HepG2 (cell line): ENCODE measurements around the gene TAF6. TPM values are rescaled to one million over a fixed set of nuclear protein-coding genes. Genes with fewer than 3 reads are reported as not detected.
A peak's percentile ranks its signal among the peaks of the same experiment; 100 is the strongest.

Experiments
- ATM ChIP-seq: fragments of 450-650 bp; IDR thresholded peaks from 2 replicates; pipeline ENCODE4 v1.7.1; 2017; ENCODE audit warnings: mild to moderate bottlenecking, borderline replicate concordance
- BATF2 ChIP-seq: sonication (generic); formaldehyde crosslinking; IDR thresholded peaks from 2 replicates; pipeline ENCODE4 v1.8.0; 2022; ENCODE audit warnings: mild to moderate bottlenecking, missing genetic modification reagents, moderate library complexity
- BRD4 ChIP-seq: sonication (generic); formaldehyde crosslinking; IDR thresholded peaks from 2 replicates; pipeline ENCODE4 v1.4.0; 2020; ENCODE audit warnings: missing genetic modification reagents
- CBX1 ChIP-seq: IDR thresholded peaks from one replicate; pipeline ENCODE4 v1.6.1; 2016; ENCODE audit warnings: antibody characterized with exemption, low read depth
- CC2D1A ChIP-seq: sonication (generic); formaldehyde crosslinking; IDR thresholded peaks from 2 replicates; pipeline ENCODE4 v1.8.1; 2023; ENCODE audit warnings: mild to moderate bottlenecking, missing genetic modification reagents
- EP300 ChIP-seq, 3 experiments: sonication (generic) in 1 of 3; formaldehyde crosslinking in 1 of 3; IDR thresholded peaks; 2 replicates each; pipeline versions ENCODE4 v1.5.1 to v1.6.1; 2011 to 2020; ENCODE audit warnings: low read depth in 2 of 3, low read length in 2 of 3, borderline replicate concordance in 1 of 3, improper control_type of control experiment in 1 of 3, mild to moderate bottlenecking in 1 of 3, missing genetic modification reagents in 1 of 3, moderate library complexity in 1 of 3
- FOXO1 ChIP-seq: sonication (generic); formaldehyde crosslinking; IDR thresholded peaks from 2 replicates; pipeline ENCODE4 v1.4.0; 2020; ENCODE audit warnings: missing genetic modification reagents
- HOXA5 ChIP-seq: sonication (generic); formaldehyde crosslinking; IDR thresholded peaks from 2 replicates; pipeline ENCODE4 v1.4.0; 2020; ENCODE audit warnings: missing genetic modification reagents
- JUNB ChIP-seq: sonication (generic); formaldehyde crosslinking; IDR thresholded peaks from 2 replicates; pipeline ENCODE4 v1.8.0; 2022; ENCODE audit warnings: missing genetic modification reagents, mild to moderate bottlenecking, borderline replicate concordance
- KLF15 ChIP-seq: sonication (generic); formaldehyde crosslinking; IDR thresholded peaks from 2 replicates; pipeline ENCODE4 v1.8.1; 2023; ENCODE audit warnings: borderline replicate concordance, mild to moderate bottlenecking, inconsistent platforms, missing genetic modification reagents, mixed read lengths
- MED13 ChIP-seq: sonication (generic); formaldehyde crosslinking; IDR thresholded peaks from 2 replicates; pipeline ENCODE4 v1.5.0; 2020; ENCODE audit warnings: missing genetic modification reagents
- MIXL1 ChIP-seq: IDR thresholded peaks from 2 replicates; pipeline ENCODE4 v1.6.1; 2016
- MLX ChIP-seq: IDR thresholded peaks from 2 replicates; pipeline ENCODE4 v1.6.1; 2016
- NAIF1 ChIP-seq: sonication (generic); formaldehyde crosslinking; IDR thresholded peaks from 2 replicates; pipeline ENCODE4 v1.5.0; 2020; ENCODE audit warnings: mild to moderate bottlenecking, missing genetic modification reagents, borderline replicate concordance
- NCOR1 ChIP-seq: fragments of 200-600 bp; sonication (generic); IDR thresholded peaks from 2 replicates; pipeline ENCODE4 v1.7.0; 2017; ENCODE audit warnings: antibody characterized with exemption, low read length, borderline replicate concordance
- PHB2 ChIP-seq: fragments of 450-650 bp; IDR thresholded peaks from 2 replicates; pipeline ENCODE4 v1.6.1; 2018; ENCODE audit not compliant: partially characterized antibody
- SMARCE1 ChIP-seq: fragments of 450-650 bp; IDR thresholded peaks from 2 replicates; pipeline ENCODE4 v1.6.1; 2017; ENCODE audit warnings: borderline replicate concordance
- TCF12 ChIP-seq, 2 experiments: fragments of 450-650 bp in 1 of 2; sonication (generic) in 1 of 2; formaldehyde crosslinking in 1 of 2; IDR thresholded peaks; 2 replicates each; pipeline versions ENCODE4 v1.6.1 to v1.8.0; 2017 to 2022; ENCODE audit warnings: antibody characterized with exemption in 1 of 2, mild to moderate bottlenecking in 1 of 2, missing genetic modification reagents in 1 of 2, moderate library complexity in 1 of 2
- XRCC5 ChIP-seq: fragments of 200-400 bp; formaldehyde crosslinking; optimal IDR thresholded peaks from 2 replicates; pipeline ENCODE3; 2017; ENCODE audit warnings: mild to moderate bottlenecking, low read length
- ZBTB14 ChIP-seq: sonication (generic); formaldehyde crosslinking; IDR thresholded peaks from 2 replicates; pipeline ENCODE4 v1.4.0; 2020; ENCODE audit warnings: missing genetic modification reagents
- ZNF224 ChIP-seq: sonication (generic); formaldehyde crosslinking; IDR thresholded peaks from 2 replicates; pipeline ENCODE4 v1.5.0; 2020; ENCODE audit warnings: mild to moderate bottlenecking, missing genetic modification reagents
- ZNF234 ChIP-seq: sonication (generic); formaldehyde crosslinking; conservative IDR thresholded peaks from 2 replicates; pipeline ENCODE4 v1.5.1; 2020; ENCODE audit warnings: mild to moderate bottlenecking, missing genetic modification reagents
- ZNF329 ChIP-seq: sonication (generic); formaldehyde crosslinking; IDR thresholded peaks from 2 replicates; pipeline ENCODE4 v1.9.0; 2021; ENCODE audit warnings: low read depth, mild to moderate bottlenecking, missing genetic modification reagents
- ZNF512B ChIP-seq: sonication (generic); formaldehyde crosslinking; IDR thresholded peaks from 2 replicates; pipeline ENCODE4 v1.5.1; 2020; ENCODE audit warnings: missing genetic modification reagents, mild to moderate bottlenecking, borderline replicate concordance
- ZNF629 ChIP-seq: sonication (generic); formaldehyde crosslinking; conservative IDR thresholded peaks from 2 replicates; pipeline ENCODE4 v1.5.0; 2020; ENCODE audit warnings: missing genetic modification reagents
- ZNF816 ChIP-seq: sonication (generic); formaldehyde crosslinking; IDR thresholded peaks from 2 replicates; pipeline ENCODE4 v1.8.0; 2022; ENCODE audit warnings: missing genetic modification reagents, mild to moderate bottlenecking, borderline replicate concordance
- polyA plus RNA-seq, 8 experiments: library from polyadenylated mRNA; depleted of rRNA in 3 of 8; stranded (reverse) in 7 of 8; unstranded in 1 of 8; fragments of >200 nt; fragmentation: Illumina TruSeq in 4 of 8; extraction: Trizol in 4 of 8; gene quantifications; 2 replicates each; pipeline versions ENCODE4 v1.2.1 to v1.2.3, GENCODE V29; 2011 to 2016; ENCODE audit warnings: low read depth in 4 of 8, missing spikeins in 1 of 8, mixed read lengths in 1 of 8; ENCODE audit not compliant: insufficient read depth in 1 of 8
- total RNA-seq, 5 experiments: library from RNA; depleted of rRNA; stranded (reverse); fragments of >200 nt; fragmentation: Illumina TruSeq; extraction: Trizol; gene quantifications; 2 replicates each; pipeline ENCODE4 v1.2.3, GENCODE V29; 2016; ENCODE audit warnings: low read depth in 1 of 5

The TAF6 gene
- total and polyA plus RNA-seq, 2 of the 13 experiments (the other 11 are each of a cell fraction or from before 2014, with no cell fraction given): 12.9 to 18.8 TPM

- TF ChIP-seq JUNB (CRISPR knock-in tag): no peak
- peak; percentile 64; the same call in 1 of the 2 replicates for TF ChIP-seq KLF15 (CRISPR knock-in tag)
- TF ChIP-seq ZNF629 (CRISPR knock-in tag): no peak
- no peak for TF ChIP-seq MLX (CRISPR knock-in tag)
- peak; percentile 56 for TF ChIP-seq HOXA5 (CRISPR knock-in tag)
- TF ChIP-seq ZNF512B (CRISPR knock-in tag): no peak
- no peak for TF ChIP-seq NAIF1
- no peak for TF ChIP-seq CC2D1A (CRISPR knock-in tag)
- TF ChIP-seq MIXL1: no peak
- peak; percentile 91 for TF ChIP-seq FOXO1 (CRISPR knock-in tag)
- peak; percentile 88 for TF ChIP-seq XRCC5
- no peak for TF ChIP-seq BRD4 (CRISPR knock-in tag)
- TF ChIP-seq ATM: no peak
- TF ChIP-seq NCOR1: peak; percentile 59; the same call in 1 of the 2 replicates
- 0 out of 2 replicates have a peak, but pooled peaks have one; percentile 22 for TF ChIP-seq ZNF224
- TF ChIP-seq MED13 (CRISPR knock-in tag): no peak; the same call in 1 of the 2 replicates
- TF ChIP-seq ZNF329 (CRISPR knock-in tag): peak; percentile 64; the same call in 1 of the 2 replicates
- TF ChIP-seq PHB2: no peak
- TF ChIP-seq TCF12 (IDR thresholded peaks at IDR 0.05): no peak
- no peak for TF ChIP-seq TCF12 (CRISPR knock-in tag; IDR thresholded peaks at IDR 0.05)
- peak; percentile 11; the same call in 1 of the 2 replicates for TF ChIP-seq ZBTB14 (CRISPR knock-in tag)
- 0 out of 2 replicates have a peak, but pooled peaks have one; percentile 46 for TF ChIP-seq ZNF816
- no peak for TF ChIP-seq ZNF234
- TF ChIP-seq SMARCE1: no peak
- TF ChIP-seq CBX1: no peak
- peak in 1 of 2 experiments; percentile 13; a peak in 1 of 4 replicates for TF ChIP-seq EP300 (IDR thresholded peaks at IDR 0.05; ENCODE audit: low read depth in 2 of 2, low read length in 2 of 2)
- TF ChIP-seq EP300 (CRISPR knock-in tag; IDR thresholded peaks at IDR 0.05; ENCODE audit: borderline replicate concordance): no peak
- no peak for TF ChIP-seq BATF2 (CRISPR knock-in tag)
Measured at GRCh38 chr7:100100420-100101015, 18.6 kb downstream of the TAF6 start (continued).
